Measurements from ENCODE around the gene MYH9.

Gene MYH9

DNA sequence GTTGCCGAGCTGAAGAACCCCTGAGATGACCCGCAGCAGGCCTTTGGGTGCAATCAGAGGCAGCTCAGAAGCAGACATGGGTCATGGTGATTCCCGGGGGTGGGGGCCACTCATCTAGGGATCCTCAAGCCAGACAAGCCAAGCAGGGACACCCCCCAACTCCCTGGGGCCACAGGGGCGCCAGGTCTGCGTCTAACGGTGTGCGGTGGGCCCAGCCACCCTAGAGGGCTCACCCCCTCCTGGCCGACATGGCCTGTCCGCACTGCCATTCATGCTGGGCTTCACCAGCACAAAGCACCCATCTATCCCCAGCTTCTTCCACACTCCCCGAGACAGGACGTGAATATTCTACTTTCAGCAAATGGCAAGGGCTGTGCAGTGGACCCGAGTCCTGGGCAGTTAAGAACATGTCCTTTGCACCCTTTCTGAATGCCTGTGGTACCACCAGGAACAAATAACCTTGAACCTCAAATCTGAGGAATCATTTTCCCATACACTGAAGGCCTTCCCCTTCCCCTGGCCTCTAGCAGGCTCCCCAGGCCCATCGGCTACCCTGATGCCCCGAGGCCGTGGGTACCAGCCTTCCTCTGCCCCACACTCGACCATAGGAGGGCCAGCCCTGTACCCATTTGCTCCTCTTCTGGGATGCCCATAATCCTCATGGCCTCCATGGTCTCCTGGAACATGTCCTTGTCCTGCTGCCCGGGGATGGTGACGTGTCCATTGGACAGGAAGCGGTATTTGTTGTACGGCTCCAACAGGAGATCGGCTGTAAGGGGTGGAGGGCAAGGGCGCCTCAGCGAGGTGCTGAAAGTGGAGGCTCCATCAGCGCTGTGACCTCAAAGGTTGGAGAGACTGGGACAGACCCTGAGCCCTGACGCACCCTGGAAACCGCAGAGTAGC, 67.9 kb downstream of the MYH9 start:
- no peak for DNase-seq (ENCODE audit: low read depth in 1 of 2, low spot score in 1 of 2)

- no peak for DNase-seq (ENCODE audit: low read depth in 1 of 2, low spot score in 1 of 2)
Observed at GRCh38 chr22:36318442-36318841, 69.3 kb downstream of the MYH9 start.

GRCh38 chr22:36317658-36318271, 70.0 kb downstream of the MYH9 start:
- no peak for DNase-seq (ENCODE audit: low read depth in 1 of 2, low spot score in 1 of 2)

DNA sequence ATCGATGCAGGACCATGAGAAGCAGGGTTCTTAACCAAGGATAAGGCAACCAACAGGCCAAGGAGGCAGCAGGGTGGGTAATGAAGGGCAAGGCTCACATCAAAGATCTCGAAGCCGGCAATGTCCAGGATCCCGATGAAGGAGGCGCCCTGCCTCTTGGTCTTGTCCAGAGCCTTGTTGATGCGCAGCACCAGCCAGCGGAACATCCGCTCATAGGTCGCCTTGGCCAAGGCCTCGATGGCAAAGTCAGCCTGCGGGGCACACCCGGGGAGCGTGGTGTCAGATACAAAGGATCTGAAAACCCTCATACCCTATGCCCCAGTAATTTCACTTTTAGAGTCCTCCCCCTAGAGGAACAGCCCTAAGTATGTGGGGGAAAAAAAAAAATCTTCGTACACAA, 71.3 kb downstream of the MYH9 start:
- no peak for DNase-seq (ENCODE audit: low read depth in 1 of 2, low spot score in 1 of 2)

DNA sequence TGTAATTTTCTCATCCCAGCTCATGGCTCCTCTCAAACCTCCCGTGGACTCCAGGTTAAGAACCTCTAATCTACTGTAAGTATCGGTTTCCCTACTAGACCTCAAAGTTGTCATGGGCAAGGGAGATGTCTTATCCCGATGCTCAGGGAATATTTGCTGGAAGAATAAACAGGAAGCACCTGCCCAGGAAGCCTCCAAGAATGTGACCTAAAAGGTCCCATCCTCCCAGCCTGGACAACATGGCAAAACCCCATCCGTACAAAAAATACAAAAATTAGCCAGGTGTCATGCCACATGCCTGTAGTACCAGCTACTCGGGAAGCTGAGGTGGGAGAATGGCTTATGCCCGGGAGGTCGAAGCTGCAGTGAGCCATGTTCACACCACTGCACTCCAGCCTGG, 72.4 kb downstream of the MYH9 start:
- DNase-seq (ENCODE audit: low read depth in 1 of 2, low spot score in 1 of 2), result no peak

- no peak for DNase-seq (ENCODE audit: low read depth in 1 of 2, low spot score in 1 of 2)
Observed at GRCh38 chr22:36311386-36312085, 76.2 kb downstream of the MYH9 start.

DNA sequence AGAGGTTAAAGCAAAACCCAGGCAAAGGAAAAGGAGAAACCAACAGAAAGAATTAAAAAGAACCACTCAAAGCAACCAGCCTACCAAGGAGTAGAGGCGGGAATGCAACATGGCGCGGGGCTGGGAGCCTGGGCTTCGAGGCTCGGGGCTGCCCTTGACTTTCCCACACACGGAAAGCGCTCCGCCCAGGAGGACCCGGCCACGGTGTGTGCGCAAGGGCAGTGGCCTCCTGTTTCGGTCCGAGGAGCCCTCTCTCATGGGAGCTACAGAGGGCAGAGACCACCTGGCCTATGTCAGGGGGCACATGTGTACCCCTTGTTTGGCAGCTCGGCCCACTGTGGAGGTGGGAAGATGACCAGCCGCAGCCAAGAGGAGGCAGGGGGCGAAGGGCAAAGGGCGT, 78.9 kb downstream of the MYH9 start:
- no peak for DNase-seq (ENCODE audit: low read depth in 1 of 2, low spot score in 1 of 2)

DNA sequence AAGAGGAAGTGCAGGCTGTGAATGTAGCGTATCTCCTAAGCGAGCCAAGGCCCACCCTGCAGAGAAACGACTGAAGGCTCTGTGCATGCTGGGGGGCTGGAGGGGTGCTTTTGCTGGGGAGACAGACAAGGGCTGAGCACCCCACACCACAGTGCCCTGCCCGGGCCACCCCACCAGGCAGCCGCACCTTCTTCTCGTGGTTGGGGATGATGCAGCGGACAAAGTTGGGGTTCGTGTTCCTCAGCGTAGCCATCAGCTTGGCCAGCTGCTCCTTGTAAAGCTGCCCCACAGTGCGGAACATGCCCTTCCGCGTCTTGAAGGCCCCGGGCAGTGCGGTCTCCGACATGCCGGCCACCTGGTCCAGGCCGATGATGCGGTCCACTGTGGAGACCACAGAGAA, 81.5 kb downstream of the MYH9 start:
- no peak for DNase-seq (ENCODE audit: low read depth in 1 of 2, low spot score in 1 of 2)

DNA sequence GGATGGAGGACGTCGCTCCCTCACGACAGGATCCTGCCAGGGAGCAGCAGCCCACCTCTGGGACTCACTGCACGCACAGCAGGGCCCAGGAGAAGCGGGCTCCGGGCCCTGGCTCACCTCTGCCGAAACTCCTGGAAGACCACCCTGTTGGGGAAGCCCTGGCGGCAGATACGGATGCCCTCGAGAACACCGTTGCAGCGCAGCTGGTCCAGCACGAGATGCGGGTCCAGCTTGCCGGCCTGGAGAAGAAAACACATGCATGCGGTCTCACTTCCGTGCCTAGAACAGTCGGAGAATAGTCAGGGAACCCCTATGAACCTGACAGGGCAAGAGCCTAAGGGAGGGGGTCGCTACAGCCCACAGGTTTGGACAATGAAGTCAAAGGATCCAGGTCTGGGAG, 82.0 kb downstream of the MYH9 start:
- DNase-seq (ENCODE audit: low read depth in 1 of 2, low spot score in 1 of 2), result no peak

GRCh38 chr22:36304429-36304828, 83.3 kb downstream of the MYH9 start:
- DNase-seq (ENCODE audit: low read depth in 1 of 2, low spot score in 1 of 2), result no peak

GRCh38 chr22:36303874-36304273, 83.9 kb downstream of the MYH9 start:
- no peak for DNase-seq (ENCODE audit: low read depth in 1 of 2, low spot score in 1 of 2)

DNA sequence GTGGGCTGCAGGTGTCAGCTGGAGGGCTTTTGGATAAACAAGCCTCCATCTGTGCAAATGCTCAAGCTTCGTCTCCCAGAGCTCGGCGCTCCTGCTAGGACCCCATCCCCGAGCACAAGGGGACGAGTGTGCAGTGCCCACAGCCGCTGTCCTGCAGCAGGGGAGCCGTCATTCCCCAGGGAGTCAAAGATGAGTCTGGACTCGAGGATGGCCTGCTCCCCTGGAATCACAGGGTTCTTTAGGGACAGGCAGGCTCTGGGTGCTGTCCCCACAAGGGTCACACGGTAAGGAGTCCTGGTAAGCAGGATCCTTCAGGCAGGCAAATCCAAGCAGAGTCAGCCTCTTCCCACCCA, 84.7 kb downstream of the MYH9 start:
- no peak for DNase-seq (ENCODE audit: low read depth in 1 of 2, low spot score in 1 of 2)

DNA sequence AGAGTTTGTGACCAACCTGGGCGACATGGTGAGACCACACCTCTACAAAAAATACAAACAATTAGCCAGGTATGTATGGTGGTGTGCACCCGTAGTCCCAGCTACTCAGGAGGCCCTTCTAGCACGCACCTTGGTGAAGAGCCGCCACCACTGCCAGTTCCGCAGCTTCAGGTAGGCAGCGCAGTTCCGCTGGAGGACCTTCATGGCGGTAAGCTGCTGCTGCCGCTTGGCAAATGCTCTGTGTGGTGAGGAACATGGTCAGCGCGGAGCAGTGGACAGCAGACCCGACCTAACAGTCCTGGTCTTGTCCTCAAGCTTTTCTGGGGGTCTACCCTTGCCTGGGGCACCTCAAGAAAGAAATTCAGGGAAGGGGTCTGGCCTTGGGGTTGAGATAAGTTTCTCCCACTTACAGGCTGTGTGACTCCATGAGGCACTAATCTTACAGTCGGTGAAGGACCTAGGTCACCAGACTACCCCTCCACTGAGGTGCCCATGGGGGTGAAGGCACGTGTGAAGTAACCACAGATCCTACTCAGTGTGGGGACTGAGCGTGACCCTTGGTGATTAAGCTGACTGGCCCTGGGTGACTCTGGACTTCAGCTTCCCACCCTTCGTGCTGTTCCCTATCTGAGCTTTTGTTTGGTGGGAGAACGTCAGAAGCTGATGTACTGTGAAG, 85.2 kb downstream of the MYH9 start:
- no peak for DNase-seq (ENCODE audit: low read depth in 1 of 2, low spot score in 1 of 2)

DNA sequence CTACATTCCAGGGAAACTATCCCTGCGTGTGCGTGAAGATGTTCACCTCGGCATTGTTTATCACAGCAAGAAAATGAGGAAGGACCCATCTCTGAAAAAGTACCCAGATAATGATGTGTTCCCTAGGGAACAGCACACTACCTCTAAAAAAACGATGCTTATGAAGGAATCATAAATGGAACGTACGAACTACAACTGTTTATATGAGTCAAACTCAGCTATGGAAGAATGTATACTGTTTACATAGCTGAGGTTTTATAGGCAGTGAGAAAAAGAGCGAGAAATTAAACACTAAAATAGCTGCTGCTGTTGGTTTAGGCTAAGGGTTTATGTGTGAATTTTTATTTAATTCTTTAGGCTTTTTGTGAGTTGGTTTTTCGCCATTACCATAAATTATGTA, 85.9 kb downstream of the MYH9 start:
- no peak for DNase-seq (ENCODE audit: low read depth in 1 of 2, low spot score in 1 of 2)

GRCh38 chr22:36301384-36301828, 86.4 kb downstream of the MYH9 start:
- peak; percentile 74 to 76 for DNase-seq (ENCODE audit: low read depth in 1 of 2, low spot score in 1 of 2)

DNA sequence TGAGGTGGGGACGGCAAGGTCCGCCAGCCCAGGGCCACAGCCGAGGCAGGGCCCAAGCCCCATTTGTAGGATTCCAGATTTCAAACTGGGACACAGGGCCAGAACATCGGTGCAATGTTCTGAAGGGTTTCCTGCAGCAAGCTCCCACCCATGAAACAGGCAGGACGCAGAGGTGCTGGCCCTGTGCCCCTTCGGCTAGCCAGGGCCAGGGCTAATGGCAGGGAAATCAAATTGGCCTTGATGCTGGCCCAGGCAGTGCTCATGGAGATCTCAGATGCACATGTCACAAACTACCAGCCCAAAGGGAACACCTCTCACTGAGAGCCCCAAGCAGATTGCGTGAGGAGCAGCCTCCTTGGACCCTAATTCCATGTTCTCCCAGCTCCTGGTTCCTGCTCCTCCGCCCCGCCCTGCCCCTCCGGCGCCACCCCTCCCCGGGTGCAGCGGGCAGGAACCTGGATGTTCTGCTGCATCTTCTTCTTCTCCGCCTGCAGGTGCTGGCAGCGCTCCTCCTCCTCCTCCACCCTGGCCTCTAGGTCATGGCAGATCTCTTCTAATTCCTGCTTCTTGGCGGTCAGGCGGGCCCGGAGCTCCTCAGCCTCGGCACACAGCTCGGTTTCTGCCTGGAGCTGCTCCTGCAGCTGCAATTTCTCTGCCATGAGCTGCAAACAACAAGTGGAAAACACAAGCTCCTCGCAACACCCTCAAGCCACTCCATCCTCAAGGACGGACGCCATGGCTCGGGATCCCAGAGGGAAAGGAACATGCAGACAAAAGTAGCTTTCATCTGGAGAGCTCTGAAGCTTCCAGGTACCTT, 87.2 kb downstream of the MYH9 start:
- no peak for DNase-seq (ENCODE audit: low read depth in 1 of 2, low spot score in 1 of 2)

DNA sequence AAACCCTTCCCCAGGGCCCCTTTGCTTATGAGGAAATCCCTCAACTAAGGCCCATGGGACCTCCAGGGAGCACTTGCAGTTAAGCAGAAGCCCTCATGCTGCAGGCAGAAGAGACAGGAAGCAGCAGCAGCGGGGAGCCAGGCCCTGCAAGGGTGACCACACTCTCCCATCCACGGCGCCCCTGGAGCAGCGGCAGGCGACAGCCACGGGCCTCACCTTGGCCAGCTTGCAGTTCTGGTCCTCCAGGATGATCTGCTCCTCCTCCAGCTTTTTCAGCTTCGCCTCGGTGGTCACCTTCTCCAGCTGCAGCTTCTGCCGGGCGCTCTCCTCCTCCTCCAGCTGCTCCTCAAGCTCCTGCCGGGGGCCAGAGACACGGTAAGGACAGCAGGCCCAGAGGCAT, 87.9 kb downstream of the MYH9 start:
- DNase-seq (ENCODE audit: low read depth in 1 of 2, low spot score in 1 of 2), result no peak

GRCh38 chr22:36299295-36299694, 88.5 kb downstream of the MYH9 start:
- no peak for DNase-seq (ENCODE audit: low read depth in 1 of 2, low spot score in 1 of 2)

- DNase-seq (ENCODE audit: low read depth in 1 of 2, low spot score in 1 of 2), result no peak
Observed at GRCh38 chr22:36298601-36299000, 89.2 kb downstream of the MYH9 start.

DNA sequence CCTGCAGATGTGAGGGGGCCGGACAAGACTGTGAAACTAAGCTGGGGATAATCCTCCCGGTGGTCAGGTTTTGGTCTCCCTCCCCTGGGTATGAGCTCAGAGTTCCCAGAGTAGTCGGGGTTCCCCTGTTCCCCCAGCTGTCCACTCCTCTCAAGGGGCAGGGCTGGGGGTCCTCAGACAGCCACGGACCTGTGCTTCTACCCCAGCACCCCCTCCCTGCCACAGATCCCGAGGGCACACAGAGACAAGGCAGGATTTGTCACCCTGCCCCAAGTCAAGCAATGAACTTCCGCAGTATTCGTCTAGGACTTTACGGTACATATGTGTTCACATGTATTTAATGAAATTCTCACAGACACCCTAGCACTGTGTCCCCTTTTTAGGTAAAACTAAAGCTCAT, 89.6 kb downstream of the MYH9 start:
- DNase-seq (ENCODE audit: low read depth in 1 of 2, low spot score in 1 of 2), result no peak

DNA sequence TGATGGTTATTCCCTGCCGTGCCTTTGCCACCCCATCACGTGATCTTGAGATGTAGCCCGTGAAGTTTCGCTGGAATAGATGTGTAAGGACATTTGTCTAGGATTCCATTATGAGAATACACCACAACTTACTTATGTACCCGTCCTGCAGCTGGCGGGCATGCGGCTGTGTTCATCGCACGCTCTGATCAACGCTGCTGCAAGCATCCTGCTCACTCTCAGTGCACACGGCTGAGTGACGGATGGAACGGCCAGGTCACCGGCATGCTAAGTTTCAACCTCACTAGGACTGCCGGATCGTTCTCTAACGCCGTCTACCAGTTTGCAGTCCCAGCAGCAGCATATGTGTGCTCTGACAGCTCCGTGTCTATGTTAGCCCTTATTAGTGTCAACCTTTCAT, 90.2 kb downstream of the MYH9 start:
- DNase-seq (ENCODE audit: low read depth in 1 of 2, low spot score in 1 of 2), result no peak
